Stimulated activated CD4-positive, alpha-beta T cell treated with anti-CD3 and anti-CD28 coated beads, Interleukin-2, amount 100 ng/mL, for 24 hours (primary cell): Measurements from ENCODE around the gene RCCD1.

Experiments used
- DNase-seq, 2 donors: peaks; one replicate each; pipeline ENCODE4 v3.0.0-alpha.2; 2020

The RCCD1 gene

DNA sequence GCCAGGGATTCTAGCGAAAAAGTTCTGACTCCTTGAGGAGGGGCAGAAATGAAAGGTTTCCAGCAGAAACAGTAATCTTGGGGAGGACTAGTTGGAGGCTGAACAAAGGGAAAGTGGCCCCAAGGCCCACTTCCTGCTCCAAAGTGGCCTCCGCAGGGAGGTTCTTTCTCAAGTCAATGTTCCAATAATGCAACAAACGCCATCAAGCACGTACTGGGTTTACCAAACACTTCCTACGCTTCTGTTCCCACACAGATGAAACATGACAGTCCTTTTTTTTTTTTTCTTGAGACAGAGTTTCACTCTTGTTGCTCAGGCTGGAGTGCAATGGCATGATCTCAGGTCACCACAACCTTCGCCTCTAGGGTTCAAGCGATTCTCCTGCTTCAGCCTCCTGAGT, 9.6 kb upstream of the RCCD1 start:
- no peak for DNase-seq

DNA sequence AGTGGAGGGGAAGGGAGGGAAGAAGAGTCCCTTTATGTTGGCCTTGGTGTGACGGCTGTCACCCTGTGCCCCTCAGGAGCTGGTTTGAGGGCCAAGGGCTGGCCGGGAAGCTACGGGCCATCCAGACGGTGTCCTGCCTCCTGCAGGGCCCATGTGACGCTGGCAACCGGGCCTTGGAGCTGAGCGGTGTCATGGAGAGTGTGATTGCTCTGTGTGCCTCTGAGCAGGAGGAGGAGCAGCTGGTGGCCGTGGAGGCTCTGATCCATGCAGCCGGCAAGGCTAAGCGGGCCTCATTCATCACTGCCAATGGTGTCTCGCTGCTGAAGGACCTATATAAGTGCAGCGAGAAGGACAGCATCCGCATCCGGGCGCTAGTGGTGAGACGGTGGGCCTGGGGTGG, 8.1 kb upstream of the RCCD1 start:
- no peak for DNase-seq

DNA sequence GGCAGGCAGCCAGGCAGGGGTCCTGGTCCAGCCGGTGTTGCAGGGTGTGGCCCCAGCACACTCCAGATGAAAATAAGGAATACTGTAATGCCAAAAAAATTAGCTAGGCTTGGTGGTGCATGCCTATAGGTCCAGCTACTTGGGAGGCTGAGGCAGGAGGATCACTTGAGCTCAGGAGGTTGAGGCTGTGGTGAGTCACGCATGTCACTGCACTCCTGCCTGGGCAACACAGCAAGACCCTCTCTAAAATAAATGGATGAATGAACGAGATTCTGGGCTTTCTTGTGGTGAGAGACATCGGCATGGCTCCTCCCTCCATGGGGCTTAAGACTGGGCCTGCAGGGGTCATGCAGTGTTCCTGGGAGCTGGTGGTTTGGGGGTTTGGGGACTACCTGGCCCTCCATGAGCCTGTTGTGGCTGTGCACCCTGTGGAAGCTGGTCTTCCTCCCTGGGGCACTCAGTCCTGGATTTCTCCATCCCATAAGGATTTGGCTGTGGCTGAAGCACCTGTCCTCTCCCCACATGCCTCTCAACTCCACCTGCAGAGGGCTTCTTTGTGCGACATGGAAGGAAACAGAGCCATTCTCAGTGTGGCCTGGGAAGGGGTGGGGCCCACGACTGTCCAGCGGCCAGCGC, 7.6 kb upstream of the RCCD1 start:
- DNase-seq: no peak

DNA sequence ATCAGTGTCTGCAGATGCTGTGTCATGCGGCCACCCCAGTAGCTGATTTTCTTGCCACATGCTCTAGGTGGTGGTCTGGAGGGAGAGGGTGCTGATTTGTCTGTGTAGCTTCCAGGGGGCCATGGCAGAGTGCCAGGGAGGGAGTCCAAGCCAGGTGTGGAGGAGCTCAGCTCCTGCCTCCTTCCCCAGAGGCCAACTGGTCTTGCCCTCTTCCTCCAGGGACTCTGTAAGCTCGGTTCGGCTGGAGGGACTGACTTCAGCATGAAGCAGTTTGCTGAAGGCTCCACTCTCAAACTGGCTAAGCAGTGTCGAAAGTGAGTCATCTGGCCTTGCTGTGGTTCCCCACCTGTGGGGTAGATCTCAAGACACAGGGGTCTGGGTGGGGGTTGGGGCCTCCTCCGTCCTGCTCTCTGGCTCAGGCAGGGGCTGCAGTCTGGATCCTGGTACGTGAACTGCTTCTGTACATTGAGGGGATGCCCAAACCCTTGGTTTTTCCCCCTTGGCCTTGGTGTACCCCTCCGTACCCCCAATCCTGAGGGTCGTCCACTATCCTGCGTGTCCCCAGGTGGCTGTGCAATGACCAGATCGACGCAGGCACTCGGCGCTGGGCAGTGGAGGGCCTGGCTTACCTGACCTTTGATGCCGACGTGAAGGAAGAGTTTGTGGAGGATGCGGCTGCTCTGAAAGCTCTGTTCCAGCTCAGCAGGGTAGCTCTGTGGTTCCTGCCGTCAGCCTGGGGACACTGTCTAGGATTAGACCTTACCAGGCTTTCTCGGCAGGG, 6.9 kb upstream of the RCCD1 start:
- DNase-seq: no peak

DNA sequence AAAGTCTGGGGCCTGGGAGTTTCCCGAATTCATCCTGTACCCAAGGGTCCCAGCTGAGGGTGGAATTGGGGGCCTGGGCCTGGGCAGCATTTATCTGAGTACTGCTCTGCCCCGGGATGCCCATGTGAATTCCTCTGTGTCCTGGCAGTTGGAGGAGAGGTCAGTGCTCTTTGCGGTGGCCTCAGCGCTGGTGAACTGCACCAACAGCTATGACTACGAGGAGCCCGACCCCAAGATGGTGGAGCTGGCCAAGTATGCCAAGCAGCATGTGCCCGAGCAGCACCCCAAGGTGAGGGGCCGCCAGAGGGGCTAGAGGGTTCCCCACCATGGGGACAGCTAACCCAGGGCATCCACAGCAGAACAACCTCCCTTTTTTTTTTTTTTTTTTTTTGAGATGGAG, 6.2 kb upstream of the RCCD1 start:
- DNase-seq: no peak

DNA sequence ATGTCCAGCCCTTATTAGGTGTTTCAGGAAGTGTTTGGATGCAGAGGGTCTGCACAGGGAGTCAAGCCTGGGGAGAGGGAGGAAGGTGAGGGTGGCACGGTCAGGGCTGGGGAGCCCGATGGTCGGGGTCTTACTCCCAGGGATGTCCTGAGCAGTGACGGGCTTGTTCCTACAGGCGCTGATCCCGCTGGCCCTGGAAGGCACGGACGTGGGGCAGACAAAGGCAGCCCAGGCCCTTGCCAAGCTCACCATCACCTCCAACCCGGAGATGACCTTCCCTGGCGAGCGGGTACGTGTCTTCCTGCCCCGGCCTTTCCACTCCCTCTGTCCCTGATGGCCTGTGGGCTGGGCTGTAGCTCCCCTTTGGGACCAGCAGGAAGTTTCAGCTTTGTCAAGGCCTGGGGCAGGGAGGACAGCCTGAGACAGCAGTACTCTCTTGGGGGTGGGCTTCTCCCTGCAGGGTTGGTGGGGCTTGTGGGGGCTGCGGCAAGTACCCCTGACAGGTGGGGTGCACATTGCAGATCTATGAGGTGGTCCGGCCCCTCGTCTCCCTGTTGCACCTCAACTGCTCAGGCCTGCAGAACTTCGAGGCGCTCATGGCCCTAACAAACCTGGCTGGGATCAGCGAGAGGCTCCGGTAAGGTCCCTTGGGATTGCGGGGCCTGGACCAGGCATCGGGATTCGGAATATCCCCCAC, 4.6 kb upstream of the RCCD1 start:
- no peak for DNase-seq

DNA sequence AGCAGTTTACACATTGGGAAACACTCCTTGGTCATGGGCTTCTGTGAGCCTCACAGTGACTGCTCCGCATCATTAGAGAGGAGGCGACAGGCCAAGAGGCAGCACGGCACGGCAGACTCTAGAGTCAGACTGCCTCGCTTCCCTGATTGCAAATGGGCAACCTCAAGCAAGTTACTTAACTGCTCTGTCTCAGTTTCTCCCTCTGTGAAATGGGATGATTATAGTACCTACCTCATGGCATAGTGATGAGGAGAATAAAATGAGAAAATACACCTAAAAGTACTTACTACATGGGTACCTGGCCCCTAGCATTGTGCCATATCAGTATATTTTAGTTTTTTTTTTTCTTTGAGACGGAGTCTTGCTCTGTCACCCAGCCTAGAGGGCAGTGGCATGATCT, 4.0 kb upstream of the RCCD1 start:
- DNase-seq: no peak

DNA sequence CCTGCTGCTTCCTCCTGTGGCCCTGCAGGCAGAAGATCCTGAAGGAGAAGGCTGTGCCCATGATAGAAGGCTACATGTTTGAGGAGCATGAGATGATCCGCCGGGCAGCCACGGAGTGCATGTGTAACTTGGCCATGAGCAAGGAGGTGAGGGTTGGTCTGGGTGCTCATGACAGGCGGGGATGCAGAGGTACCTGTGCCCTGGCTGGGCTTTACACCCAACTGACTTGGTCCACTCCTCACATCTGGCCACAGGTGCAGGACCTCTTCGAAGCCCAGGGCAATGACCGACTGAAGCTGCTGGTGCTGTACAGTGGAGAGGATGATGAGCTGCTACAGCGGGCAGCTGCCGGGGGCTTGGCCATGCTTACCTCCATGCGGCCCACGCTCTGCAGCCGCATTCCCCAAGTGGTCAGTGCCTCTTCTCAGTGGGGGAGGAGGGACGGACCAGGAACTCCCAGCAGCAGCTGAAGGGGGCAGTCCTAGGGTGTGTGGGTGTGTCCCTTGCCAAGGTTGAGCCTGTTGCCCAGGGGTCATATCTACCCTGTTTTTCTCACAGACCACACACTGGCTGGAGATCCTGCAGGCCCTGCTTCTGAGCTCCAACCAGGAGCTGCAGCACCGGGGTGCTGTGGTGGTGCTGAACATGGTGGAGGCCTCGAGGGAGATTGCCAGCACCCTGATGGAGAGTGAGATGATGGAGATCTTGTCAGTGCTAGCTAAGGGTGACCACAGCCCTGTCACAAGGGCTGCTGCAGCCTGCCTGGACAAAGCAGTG, 1.6 kb upstream of the RCCD1 start:
- no peak for DNase-seq

DNA sequence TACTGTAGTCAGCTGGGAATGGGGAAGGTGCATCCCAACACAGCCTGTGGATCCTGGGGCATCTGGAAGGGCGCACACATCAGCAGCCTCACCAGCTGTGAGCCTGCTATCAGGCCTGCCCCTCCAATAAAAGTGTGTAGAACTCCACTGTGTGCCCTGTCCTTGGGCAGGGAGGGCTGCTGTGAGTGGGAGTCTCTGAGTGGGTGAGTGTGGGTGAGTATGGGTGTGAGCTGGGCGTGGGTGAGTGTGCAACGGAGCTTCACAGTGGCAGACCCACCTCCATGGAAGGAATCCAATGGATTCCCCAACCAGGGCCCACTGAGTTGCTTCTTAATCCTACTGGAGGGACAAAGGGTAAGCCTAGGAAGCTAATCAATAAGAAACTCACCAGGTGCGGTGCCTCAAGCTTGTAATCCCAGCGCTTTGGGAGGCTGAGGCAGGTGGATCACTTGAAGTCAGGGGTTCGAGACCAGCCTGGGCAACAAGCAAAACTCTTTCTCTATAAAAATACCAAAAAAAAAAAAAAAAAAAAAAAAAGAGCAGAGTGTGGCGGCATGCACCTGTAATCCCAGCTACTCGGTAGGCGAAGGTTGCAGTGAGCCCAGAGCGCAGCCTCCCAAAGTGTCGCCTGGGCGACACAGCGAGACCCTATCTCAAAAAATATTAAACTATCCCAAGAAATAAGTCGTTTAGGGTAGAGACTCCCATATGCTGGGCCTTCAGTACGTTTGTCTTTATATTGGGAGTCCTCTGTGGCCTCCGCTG, 555 bp upstream of the RCCD1 start:
- no peak for DNase-seq

DNA sequence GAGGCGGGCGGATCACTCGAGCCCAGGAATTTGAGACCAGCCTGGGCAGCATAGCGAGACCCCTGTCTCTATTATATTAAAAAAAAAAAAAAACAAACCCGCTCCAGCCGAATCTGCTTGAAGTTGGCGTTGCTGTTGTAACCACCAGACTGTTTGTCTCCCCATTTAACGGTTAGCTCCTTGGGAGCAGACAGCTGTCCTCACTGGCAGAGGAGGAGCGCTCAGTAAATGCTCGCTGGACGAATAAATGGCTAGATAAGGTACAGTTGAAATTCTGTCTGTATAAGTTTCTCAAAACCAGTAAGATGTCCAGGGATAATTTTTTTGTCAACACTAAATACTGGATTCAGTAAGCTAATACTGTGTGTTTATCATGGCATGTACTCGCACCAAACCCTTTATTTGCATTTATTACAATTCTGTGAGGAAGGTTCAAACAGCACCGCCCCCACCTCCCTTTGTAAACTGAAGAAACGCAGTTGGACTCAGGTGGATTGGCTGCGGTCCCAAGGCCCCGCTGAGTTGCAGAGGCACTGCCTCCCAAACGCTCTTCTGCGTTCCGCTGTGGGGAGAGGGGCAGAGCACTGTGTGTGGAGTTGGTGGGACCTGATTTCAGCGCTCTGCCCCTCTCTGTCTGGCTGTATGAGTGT, 1.1 kb downstream of the RCCD1 start:
- DNase-seq: no peak

DNA sequence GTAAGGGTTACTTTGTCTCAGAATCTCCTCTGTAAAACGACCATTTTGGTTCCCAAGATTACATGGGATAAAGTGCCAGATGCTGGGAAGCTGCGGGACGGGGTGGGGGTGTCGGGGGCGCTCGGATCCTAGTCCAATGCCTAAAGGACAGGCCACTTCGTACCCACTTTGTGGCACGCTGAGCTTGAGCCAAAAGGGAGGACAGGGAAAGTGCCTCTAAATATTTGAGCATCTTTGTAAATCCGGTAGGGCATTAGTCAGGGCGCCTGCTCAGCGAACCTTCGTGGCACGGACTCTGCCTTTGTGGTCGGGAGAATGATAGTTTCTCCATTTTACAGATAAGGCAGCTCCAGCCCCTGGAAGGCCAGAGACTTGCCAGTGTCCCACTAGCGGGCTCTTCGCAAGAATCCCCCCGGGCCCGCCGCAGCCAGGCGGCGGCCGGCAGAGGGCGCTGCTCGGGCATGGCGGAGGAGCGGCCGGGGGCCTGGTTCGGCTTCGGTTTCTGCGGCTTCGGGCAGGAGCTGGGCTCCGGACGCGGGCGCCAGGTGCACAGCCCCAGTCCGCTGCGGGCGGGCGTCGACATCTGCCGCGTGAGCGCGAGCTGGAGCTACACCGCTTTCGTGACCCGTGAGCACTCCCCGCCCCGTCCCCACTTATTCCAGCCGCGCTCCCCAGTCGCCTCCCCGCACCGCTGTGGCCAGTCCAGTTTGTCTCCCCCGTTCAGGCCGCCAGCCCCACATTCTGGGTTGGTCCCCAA, 1.8 kb downstream of the RCCD1 start:
- peak; percentile 69 to 78 for DNase-seq

DNA sequence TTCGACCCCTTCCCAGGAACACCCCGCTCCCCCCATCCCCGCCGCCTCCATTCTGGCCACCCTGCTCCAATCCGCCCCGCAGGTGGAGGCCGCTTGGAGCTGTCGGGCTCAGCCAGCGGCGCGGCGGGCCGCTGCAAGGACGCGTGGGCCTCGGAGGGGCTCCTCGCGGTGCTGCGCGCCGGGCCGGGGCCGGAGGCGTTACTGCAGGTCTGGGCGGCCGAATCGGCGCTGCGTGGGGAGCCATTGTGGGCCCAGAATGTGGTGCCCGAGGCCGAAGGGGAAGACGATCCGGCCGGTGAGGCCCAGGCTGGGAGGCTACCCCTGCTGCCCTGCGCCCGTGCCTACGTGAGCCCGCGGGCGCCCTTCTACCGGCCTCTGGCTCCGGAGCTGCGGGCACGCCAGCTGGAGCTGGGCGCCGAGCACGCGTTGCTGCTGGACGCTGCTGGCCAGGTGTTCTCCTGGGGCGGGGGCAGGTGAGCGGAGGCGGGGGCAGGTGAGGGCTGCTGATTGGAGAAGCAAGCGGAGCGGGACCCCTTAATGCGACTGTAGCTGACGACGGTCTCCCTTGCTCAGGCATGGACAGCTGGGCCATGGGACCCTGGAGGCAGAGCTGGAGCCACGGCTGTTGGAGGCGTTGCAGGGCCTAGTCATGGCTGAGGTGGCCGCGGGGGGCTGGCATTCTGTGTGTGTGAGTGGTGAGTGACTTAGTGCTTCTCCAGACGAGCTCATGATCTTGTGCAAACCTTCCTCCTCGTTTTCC, 2.5 kb downstream of the RCCD1 start:
- DNase-seq: no peak

DNA sequence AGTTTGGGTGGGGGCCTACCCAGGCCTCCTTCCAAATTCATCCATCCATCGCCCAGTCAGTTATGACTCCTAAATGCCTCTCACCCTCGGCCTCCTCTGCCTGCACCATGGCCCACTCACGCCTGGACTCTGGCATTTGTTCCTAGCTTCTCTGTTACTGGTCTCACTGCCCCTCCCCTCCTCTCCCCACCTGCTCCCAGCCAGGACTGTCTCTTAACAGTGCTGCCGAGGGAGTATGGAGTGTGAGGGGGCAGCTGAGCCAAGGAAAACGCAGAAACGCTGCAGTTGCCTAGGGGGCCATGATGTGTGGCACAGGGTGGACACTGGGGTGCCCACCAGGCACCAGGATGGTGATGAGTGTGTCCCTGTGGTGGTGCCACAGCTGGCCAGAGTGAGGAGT, 3.1 kb downstream of the RCCD1 start:
- DNase-seq: no peak

DNA sequence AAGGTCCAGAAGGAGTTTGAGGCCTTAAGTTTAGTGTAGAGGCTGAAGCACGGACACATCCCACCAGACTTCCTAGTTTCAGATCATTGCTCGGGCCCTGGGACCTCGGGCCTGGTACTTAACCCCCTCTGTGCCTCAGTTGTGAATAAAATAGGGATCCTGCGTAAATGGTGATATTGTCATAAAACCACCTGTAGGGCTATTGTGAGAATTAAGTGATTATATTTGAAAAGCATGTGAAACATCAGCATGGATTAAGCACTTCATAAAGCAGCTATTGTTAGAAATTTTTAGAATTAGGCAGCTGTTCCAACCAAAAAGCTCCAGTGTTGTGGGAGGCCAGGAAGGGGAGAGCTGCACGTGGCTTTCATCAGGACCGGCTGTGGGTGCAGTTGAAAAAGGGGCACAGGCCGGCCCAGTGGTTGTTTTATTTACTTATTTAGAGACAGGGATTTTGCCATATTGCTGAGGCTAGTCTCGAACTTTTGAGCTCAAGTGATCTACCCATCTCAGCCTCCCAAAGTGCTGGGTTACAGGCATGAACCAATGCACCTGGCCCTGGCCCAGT, 4.4 kb downstream of the RCCD1 start:
- no peak for DNase-seq

DNA sequence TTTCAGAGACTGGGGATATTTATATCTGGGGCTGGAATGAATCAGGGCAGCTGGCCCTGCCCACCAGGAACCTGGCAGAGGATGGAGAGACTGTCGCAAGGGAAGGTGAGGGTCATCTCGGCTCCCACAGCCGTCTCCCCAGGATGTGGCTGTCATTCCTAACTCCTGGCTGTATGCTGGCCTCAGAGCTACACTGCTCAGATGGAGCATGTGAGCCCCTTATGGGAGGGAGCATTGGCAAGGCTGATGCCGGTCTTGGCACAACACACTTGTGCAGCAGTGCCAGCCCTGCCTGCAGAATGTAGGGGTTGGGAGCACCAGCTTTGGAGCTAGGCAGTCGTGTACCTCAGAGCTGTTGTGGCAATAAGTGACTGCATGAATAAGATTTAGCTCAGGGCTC, 5.2 kb downstream of the RCCD1 start:
- DNase-seq: no peak

DNA sequence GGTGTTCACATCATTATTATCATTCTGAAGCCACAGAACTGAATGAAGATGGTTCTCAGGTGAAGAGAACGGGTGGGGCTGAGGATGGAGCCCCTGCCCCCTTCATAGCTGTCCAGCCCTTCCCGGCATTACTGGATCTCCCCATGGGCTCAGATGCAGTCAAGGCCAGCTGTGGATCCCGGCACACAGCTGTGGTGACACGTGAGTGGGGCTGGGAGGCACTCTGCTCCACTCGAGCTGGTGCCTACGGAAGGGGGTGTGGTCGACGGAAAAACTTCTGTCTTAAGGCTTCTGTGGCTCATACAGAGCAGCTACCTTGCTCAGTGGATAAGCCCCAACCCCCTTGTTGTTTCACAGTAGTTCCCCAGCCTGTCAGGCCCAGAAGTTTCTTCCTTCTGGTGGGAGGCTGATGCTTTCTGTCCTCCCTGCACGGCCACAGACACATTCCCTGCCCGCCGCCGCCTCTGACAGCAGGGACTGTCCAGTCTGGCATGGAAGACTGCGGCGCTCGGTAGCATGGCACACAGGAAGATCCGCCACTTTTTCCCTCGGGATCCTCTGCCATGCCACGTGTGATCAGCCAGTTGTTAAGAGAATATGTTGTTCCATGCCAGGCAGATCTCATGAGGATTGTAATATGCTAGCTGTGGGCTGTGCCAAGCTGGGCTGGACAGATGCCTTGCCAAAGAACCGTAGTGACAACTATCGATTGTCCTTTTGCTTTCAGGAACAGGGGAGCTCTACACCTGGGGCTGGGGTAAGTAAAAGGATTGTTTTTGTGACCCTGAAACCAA, 5.8 kb downstream of the RCCD1 start:
- no peak for DNase-seq

DNA sequence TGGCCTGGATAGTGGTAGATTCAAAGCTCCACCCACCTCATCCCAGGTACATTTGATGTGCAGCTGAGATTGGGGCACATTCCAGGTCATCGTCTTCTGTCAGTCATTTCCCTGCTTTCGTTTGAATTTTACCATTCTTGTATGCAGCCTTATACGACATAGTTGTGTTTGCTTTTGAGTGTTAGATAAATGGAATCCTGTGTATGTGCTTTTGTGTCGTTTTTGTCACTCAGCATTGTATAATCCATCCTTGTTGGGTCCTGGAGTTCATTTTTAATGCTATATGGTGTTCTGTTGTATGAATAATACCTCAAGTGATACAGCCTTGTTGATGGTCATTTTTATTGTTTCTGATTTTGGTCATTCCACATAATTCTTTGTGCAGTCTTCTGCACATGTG, 7.3 kb downstream of the RCCD1 start:
- no peak for DNase-seq

DNA sequence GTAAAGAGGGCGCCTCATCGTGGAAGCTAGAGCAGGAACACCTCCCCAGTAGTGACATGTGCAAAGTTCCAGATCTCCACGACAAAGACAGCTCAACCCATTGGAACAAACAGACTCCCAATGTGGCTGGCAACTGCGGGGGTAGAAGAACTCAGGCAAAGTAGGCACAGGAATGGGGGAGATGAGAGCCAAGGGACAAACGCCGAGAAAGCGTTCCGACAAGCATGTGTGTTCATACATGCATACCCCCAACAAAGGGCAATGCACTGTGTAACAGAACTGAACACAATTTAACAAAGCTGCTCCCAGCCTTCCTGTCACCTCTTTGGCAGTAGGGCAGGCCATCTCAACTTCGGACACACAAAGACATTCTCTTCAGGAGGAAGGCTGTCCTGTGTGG, 11.6 kb downstream of the RCCD1 start:
- DNase-seq: no peak

DNA sequence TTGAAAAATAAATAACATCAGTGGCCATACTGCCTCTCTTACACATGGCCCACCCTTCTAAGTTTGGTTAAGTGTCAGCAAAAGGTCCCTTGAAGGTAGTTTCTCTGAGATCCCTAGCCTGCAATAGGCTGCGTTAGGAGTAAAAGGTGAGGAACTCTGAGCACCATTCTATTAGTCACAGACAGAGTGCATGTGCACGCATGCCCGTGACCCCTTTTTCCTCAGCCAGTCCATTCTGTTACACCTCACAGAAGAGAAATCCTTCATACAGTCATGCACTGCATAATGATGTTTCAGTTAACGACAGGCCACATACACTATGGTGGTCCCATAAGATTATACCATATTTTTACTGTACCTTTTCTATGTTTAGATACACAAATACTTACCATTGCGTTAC, 12.5 kb downstream of the RCCD1 start:
- DNase-seq: no peak
